ENCODE measurements around the gene AIM2.
"Not testable (repeated sequence)": the region's sequence is repeated elsewhere in the genome, so short reads cannot be mapped to it uniquely, and the experiment has no call there.

The AIM2 gene

GRCh38 chr1:159077120-159077961 lies 775 bp upstream of the AIM2 start:
- DNase-seq = no peak

- DNase-seq = peak; percentile 30
Measured at GRCh38 chr1:159071970-159072582, 4.5 kb downstream of the AIM2 start.

- no peak for DNase-seq
Measured at GRCh38 chr1:159068886-159069285, 7.7 kb downstream of the AIM2 start.

GRCh38 chr1:159067699-159068621 lies 8.6 kb downstream of the AIM2 start:
- DNase-seq = no peak

- no peak for DNase-seq
Measured at GRCh38 chr1:159066108-159066507, 10.5 kb downstream of the AIM2 start.

- DNase-seq = no peak
Measured at GRCh38 chr1:159065106-159065505, 11.5 kb downstream of the AIM2 start.

GRCh38 chr1:159058751-159059150 lies 17.8 kb downstream of the AIM2 start:
- DNase-seq = no peak

- no peak for DNase-seq
Measured at GRCh38 chr1:159056069-159056698, 20.4 kb downstream of the AIM2 start.

- no peak for DNase-seq
Measured at GRCh38 chr1:159055181-159055641, 21.4 kb downstream of the AIM2 start.

GRCh38 chr1:159054427-159054826 lies 22.1 kb downstream of the AIM2 start:
- no peak for DNase-seq

GRCh38 chr1:159051436-159051835 lies 25.1 kb downstream of the AIM2 start:
- DNase-seq = no peak

- not testable (repeated sequence) for DNase-seq
Measured at GRCh38 chr1:159046486-159046885, 30.1 kb downstream of the AIM2 start.

GRCh38 chr1:159040893-159041724 lies 35.5 kb downstream of the AIM2 start:
- no peak for DNase-seq

- DNase-seq = no peak
Measured at GRCh38 chr1:159040206-159040605, 36.4 kb downstream of the AIM2 start.

- DNase-seq = no peak
Measured at GRCh38 chr1:159030877-159031447, 45.6 kb downstream of the AIM2 start.

GRCh38 chr1:159030311-159030710 lies 46.3 kb downstream of the AIM2 start:
- DNase-seq = no peak

GRCh38 chr1:159026841-159027240 lies 49.7 kb downstream of the AIM2 start:
- DNase-seq = not testable (repeated sequence)

- DNase-seq = no peak
Measured at GRCh38 chr1:159025043-159025442, 51.5 kb downstream of the AIM2 start.

GRCh38 chr1:159023723-159024122 lies 52.8 kb downstream of the AIM2 start:
- DNase-seq = no peak

- DNase-seq = no peak
Measured at GRCh38 chr1:159015440-159015909, 61.1 kb downstream of the AIM2 start.

- no peak for DNase-seq
Measured at GRCh38 chr1:159014851-159015250, 61.7 kb downstream of the AIM2 start.
